Kidney glomerular epithelial cell (primary cell): Measurements from ENCODE around the gene IDNK.

Experiments
- DNase-seq: peaks from one replicate; lab custom pipeline; 2025; lab: John Stamatoyannopoulos, UW

Gene IDNK

GRCh38 chr9:83691492-83691891 lies 68.5 kb downstream of the IDNK start:
- no peak for DNase-seq
